Natural killer cell (primary cell): ENCODE results near the gene RBMS3. TPM values are rescaled to one million over a fixed set of nuclear protein-coding genes. Genes with fewer than 3 reads are reported as not detected.

Source experiments
- ATAC-seq, 3 donors: fragments of 150-1000 bp in 2 of 3; fragments of 200-7000 bp in 1 of 3; cut with Tn5 transposase; 1 replicate in 1 of 3; 2 replicates in 2 of 3; pipeline ENCODE4 v1.10.0; 2021; ENCODE audit warnings: mild to moderate bottlenecking in 2 of 3, moderate library complexity in 2 of 3
- DNase-seq, 2 donors: peaks; one replicate each; pipeline versions ENCODE4 v3.0.0 to v3.0.0-alpha.2; 2013 to 2021; ENCODE audit warnings: mixed read lengths in 1 of 2
- H3K27ac ChIP-seq: one replicate; pipeline ENCODE4 v1.5.1; 2013; ENCODE audit warnings: mild to moderate bottlenecking, low read length
- H3K27me3 ChIP-seq: one replicate; pipeline ENCODE4 v1.6.1; 2013; ENCODE audit warnings: low read length; ENCODE audit not compliant: control insufficient read depth, insufficient read depth
- H3K36me3 ChIP-seq: one replicate; pipeline ENCODE4 v1.6.1; 2013; ENCODE audit warnings: low read length; ENCODE audit not compliant: control insufficient read depth, insufficient read depth
- H3K4me1 ChIP-seq: one replicate; pipeline ENCODE4 v1.6.1; 2013; ENCODE audit warnings: low read length; ENCODE audit not compliant: control insufficient read depth, insufficient read depth
- H3K4me3 ChIP-seq: one replicate; pipeline ENCODE4 v1.5.1; 2013; ENCODE audit warnings: low read length
- H3K9me3 ChIP-seq: one replicate; pipeline ENCODE4 v1.6.1; 2013; ENCODE audit warnings: low read length; ENCODE audit not compliant: control insufficient read depth, insufficient read depth
- H3K27ac Mint-ChIP-seq, 2 donors: one replicate each; pipeline ENCODE4 v1.8.0; 2022; ENCODE audit warnings: mild to moderate bottlenecking in 2 of 2, mixed read lengths in 2 of 2, moderate library complexity in 1 of 2
- H3K27me3 Mint-ChIP-seq, 2 donors: one replicate each; pipeline ENCODE4 v1.8.0; 2022; ENCODE audit warnings: low read depth in 2 of 2, mixed read lengths in 2 of 2
- H3K36me3 Mint-ChIP-seq: one replicate; pipeline ENCODE4 v1.8.0; 2022; ENCODE audit warnings: mixed read lengths
- H3K4me1 Mint-ChIP-seq, 2 donors: one replicate each; pipeline ENCODE4 v1.8.0; 2022; ENCODE audit warnings: mixed read lengths in 2 of 2
- H3K4me3 Mint-ChIP-seq: one replicate; pipeline ENCODE4 v1.8.0; 2022; ENCODE audit warnings: mild to moderate bottlenecking, moderate library complexity, mixed read lengths
- H3K9me3 Mint-ChIP-seq, 2 donors: one replicate each; pipeline ENCODE4 v1.8.0; 2022; ENCODE audit warnings: mixed read lengths in 2 of 2
- CTCF ChIP-seq: fragments of 200-600 bp; IDR thresholded peaks from one replicate; pipeline ENCODE4 v1.8.0; 2022; ENCODE audit warnings: antibody characterized with exemption
- WGBS: methylation state at CpG from one replicate; pipeline ENCODE4 v1.1.7; 2013; ENCODE audit warnings: missing lambda C conversion rate; ENCODE audit not compliant: insufficient coverage; 5-methylcytosine and 5-hydroxymethylcytosine counted together
- intact Hi-C: fragments of 100-400 bp; cut with micrococcal nuclease; formaldehyde crosslinking; loops from one replicate; pipeline ENCODE4 v1.14.2; 2022
- total RNA-seq, 4 donors: library from RNA; stranded (reverse); fragments of 120-200 nt in 1 of 4; gene quantifications; one replicate each; pipeline versions ENCODE4 v1.2.3 to v1.2.4, GENCODE V29; 2013 to 2022

RBMS3 gene
- total RNA-seq, 3 donors from 2014 or later (not counting 1 experiment from before 2014, with no cell fraction given): 0.16 TPM; not detected in 2

- Mint-ChIP-seq H3K9me3 (peaks cover 0 to 7% of the 10 kb centered on the region in 2 donors), H3K27ac (no peak overlapping the region), H3K27me3 (no peaks in the 10 kb centered on the region), H3K4me1 (no peaks in the 10 kb centered on the region), H3K36me3 (no peaks in the 10 kb centered on the region), H3K4me3 (no peak overlapping the region)
- H3K27me3 ChIP-seq: no peaks in the 10 kb centered on the region
- ATAC-seq (no peak), DNase-seq (no peak)
- TF ChIP-seq CTCF: no peak
- no peak overlapping the region for H3K27ac ChIP-seq
- H3K36me3 ChIP-seq: no peaks in the 10 kb centered on the region
- 79% methylated on average over 3 of the region's 5 CpGs for WGBS
- H3K4me1 ChIP-seq: no peaks in the 10 kb centered on the region
- intact Hi-C loops: no loop called here
- H3K4me3 ChIP-seq: no peak overlapping the region
- H3K9me3 ChIP-seq: no peaks in the 10 kb centered on the region
These were observed 24.8 kb upstream of the RBMS3 start for GRCh38 chr3:29255854-29256696.

DNA sequence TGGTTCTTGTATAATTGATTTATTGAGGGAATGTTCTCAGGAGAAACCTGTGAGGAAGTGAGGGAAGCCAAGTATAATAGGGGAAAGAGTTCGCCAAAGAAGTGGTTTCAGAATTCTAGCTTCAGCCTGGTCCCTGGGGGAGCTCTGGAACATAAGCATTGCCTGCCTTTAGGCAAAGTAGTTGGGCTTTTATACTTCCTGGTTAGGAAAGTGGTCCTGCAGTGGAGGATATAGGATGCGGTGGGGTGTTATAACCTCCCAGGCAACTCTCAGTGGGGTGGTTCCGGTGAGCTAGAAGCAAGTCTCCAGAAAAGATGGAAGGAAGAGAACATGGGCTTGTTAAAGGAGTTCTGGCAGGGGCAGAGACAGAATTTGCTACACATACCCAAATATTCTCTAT is 22.7 kb upstream of the RBMS3 start:
- no peak for ATAC-seq
- H3K9me3 ChIP-seq: no peaks in the 10 kb centered on the region
- no peaks in the 10 kb centered on the region for H3K36me3 Mint-ChIP-seq
- H3K36me3 ChIP-seq: no peaks in the 10 kb centered on the region
- DNase-seq: no peak
- H3K27me3 ChIP-seq: no peaks in the 10 kb centered on the region
- H3K27me3 Mint-ChIP-seq: no peaks in the 10 kb centered on the region
- intact Hi-C loops: no loop called here
- H3K9me3 Mint-ChIP-seq: peaks cover 0 to 9% of the 10 kb centered on the region in 2 donors
- H3K4me1 ChIP-seq: no peaks in the 10 kb centered on the region
- TF ChIP-seq CTCF: no peak
- H3K27ac Mint-ChIP-seq: no peak overlapping the region
- no peaks in the 10 kb centered on the region for H3K4me1 Mint-ChIP-seq
- no peak overlapping the region for H3K4me3 Mint-ChIP-seq
- no peak overlapping the region for H3K27ac ChIP-seq
- WGBS: 87% methylated on average over 3 of the region's 3 CpGs
- H3K4me3 ChIP-seq: no peak overlapping the region

DNA sequence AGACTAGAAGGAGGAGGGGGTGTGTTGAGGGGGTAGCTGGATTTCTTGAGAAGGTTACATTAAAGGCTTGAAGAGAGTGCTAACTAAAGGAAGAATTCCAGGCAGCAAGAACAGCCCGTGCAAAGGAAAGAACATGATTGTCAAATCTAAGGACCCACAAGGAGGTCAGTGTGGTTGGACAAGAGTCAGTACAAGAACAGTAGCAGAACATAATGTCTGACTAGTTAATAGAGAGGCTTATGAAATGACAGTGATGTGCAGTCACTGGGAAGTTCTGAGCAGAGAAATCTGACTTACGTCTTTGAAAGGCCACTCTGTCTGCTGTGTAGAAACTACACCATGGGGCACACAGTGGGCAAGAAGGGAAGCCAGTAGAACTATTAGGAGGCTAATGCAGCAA is 19.8 kb upstream of the RBMS3 start:
- Mint-ChIP-seq H3K9me3 (peaks cover 0 to 10% of the 10 kb centered on the region in 2 donors), H3K27me3 (no peaks in the 10 kb centered on the region), H3K27ac (no peak overlapping the region), H3K36me3 (no peaks in the 10 kb centered on the region), H3K4me1 (no peaks in the 10 kb centered on the region), H3K4me3 (no peak overlapping the region)
- Histone ChIP-seq H3K27me3 (no peaks in the 10 kb centered on the region), H3K27ac (no peak overlapping the region), H3K36me3 (no peaks in the 10 kb centered on the region), H3K4me3 (no peak overlapping the region), H3K9me3 (no peaks in the 10 kb centered on the region), H3K4me1 (no peaks in the 10 kb centered on the region)
- intact Hi-C loops: no loop called here
- ATAC-seq (no peak), DNase-seq (no peak)
- 93% methylated on average over 2 of the region's 2 CpGs for WGBS
- no peak for TF ChIP-seq CTCF

DNA sequence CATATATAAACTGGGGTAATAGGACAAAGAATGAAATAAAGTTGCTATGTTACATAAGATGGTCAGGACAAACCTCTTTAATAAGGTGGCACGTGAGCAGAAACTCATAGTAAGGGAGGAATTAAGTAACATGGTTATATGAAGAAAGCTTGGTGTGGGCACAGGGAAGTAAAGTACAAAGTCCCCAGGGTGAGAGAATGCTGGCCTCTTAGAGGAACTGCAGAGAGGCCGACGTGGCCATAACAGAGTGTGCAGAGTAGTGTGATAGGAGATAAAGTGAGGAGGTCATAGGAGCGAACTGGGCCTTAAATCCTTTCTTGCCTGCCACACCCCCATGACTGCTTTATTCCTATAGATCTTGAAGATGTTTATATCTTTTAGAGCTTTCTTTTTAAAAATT is 17.4 kb upstream of the RBMS3 start:
- no peaks in the 10 kb centered on the region for H3K36me3 Mint-ChIP-seq
- H3K27me3 Mint-ChIP-seq: no peaks in the 10 kb centered on the region
- Histone ChIP-seq H3K9me3 (no peaks in the 10 kb centered on the region), H3K4me1 (no peaks in the 10 kb centered on the region), H3K36me3 (no peaks in the 10 kb centered on the region), H3K4me3 (no peak overlapping the region), H3K27me3 (no peaks in the 10 kb centered on the region), H3K27ac (no peak overlapping the region)
- DNase-seq: no peak
- H3K27ac Mint-ChIP-seq: no peak overlapping the region
- 92% methylated on average over 3 of the region's 4 CpGs for WGBS
- ATAC-seq: no peak
- H3K9me3 Mint-ChIP-seq: peaks cover 0 to 5% of the 10 kb centered on the region in 2 donors
- TF ChIP-seq CTCF: no peak
- no peak overlapping the region for H3K4me3 Mint-ChIP-seq
- H3K4me1 Mint-ChIP-seq: no peaks in the 10 kb centered on the region
- intact Hi-C loops: no loop called here
